HFFc6 (cell line): Measurements from ENCODE around the gene SNTG2. TPM values are rescaled to one million over a fixed set of nuclear protein-coding genes. Genes with fewer than 3 reads are reported as not detected.
A peak's percentile ranks its signal among the peaks of the same experiment; 100 is the strongest.
"Not testable (repeated sequence)": the region's sequence is repeated elsewhere in the genome, so short reads cannot be mapped to it uniquely, and the experiment has no call there.

ENCODE experiments used
- DNase-seq: peaks from one replicate; pipeline ENCODE4 v3.0.0-alpha.2; 2018
- H3K27ac Mint-ChIP-seq: 2 replicates; pipeline ENCODE4 v1.8.0; 2020; ENCODE audit warnings: mild to moderate bottlenecking, mixed read lengths
- H3K27me3 Mint-ChIP-seq: 2 replicates; pipeline ENCODE4 v1.8.0; 2021; ENCODE audit warnings: mild to moderate bottlenecking, moderate library complexity, mixed read lengths; ENCODE audit not compliant: insufficient read depth
- H3K36me3 Mint-ChIP-seq: 2 replicates; pipeline ENCODE4 v1.8.0; 2021; ENCODE audit warnings: low read depth, mixed read lengths
- H3K4me1 Mint-ChIP-seq: 2 replicates; pipeline ENCODE4 v1.8.0; 2020; ENCODE audit warnings: low read depth, mixed read lengths
- H3K4me3 Mint-ChIP-seq: 2 replicates; pipeline ENCODE4 v1.8.0; 2020; ENCODE audit warnings: mild to moderate bottlenecking, moderate library complexity, mixed read lengths
- H3K9me3 Mint-ChIP-seq: 2 replicates; pipeline ENCODE4 v1.8.0; 2020; ENCODE audit warnings: mild to moderate bottlenecking, mixed read lengths
- CTCF ChIP-seq: fragments of 200-600 bp; sonication (generic); IDR thresholded peaks from 2 replicates; pipeline ENCODE4 v1.5.0; 2021; ENCODE audit warnings: antibody characterized with exemption, mild to moderate bottlenecking
- total RNA-seq, 6 experiments: library from RNA; stranded (reverse); fragmentation: NEBNext Ultra II Directional; extraction: Animal tissue kit (Norgen Biotek cat#: 25700); gene quantifications; 2 replicates in 1 of 6; 3 replicates in 5 of 6; pipeline ENCODE4 v1.2.3, GENCODE V29; 2021

The SNTG2 gene
- total RNA-seq, 6 experiments from 2014 or later = not detected

- no peak overlapping the region for H3K4me3 Mint-ChIP-seq
- no peaks in the 10 kb centered on the region for H3K9me3 Mint-ChIP-seq
- no peaks in the 10 kb centered on the region for H3K36me3 Mint-ChIP-seq
- H3K4me1 Mint-ChIP-seq = peaks cover 8% of the 10 kb centered on the region; the same call in 1 of the 2 replicates
- no peak for TF ChIP-seq CTCF
- no peak overlapping the region for H3K27ac Mint-ChIP-seq
- peaks cover 4% of the 10 kb centered on the region for H3K27me3 Mint-ChIP-seq
- no peak for DNase-seq
Observed at GRCh38 chr2:1081451-1082225, 131.0 kb downstream of the SNTG2 start.

GRCh38 chr2:1082456-1083205, 132.0 kb downstream of the SNTG2 start:
- Mint-ChIP-seq H3K27me3 (peaks cover 4% of the 10 kb centered on the region), H3K9me3 (no peaks in the 10 kb centered on the region), H3K27ac (no peak overlapping the region), H3K36me3 (no peaks in the 10 kb centered on the region), H3K4me1 (peaks cover 8% of the 10 kb centered on the region; the same call in 1 of the 2 replicates), H3K4me3 (no peak overlapping the region)
- no peak for TF ChIP-seq CTCF
- DNase-seq = no peak

GRCh38 chr2:1088192-1088860, 137.7 kb downstream of the SNTG2 start:
- Mint-ChIP-seq H3K27me3 (peaks cover 5% of the 10 kb centered on the region), H3K4me1 (peaks cover 9% of the 10 kb centered on the region), H3K27ac (no peak overlapping the region), H3K9me3 (peaks cover 5% of the 10 kb centered on the region; the same call in 1 of the 2 replicates), H3K36me3 (no peaks in the 10 kb centered on the region), H3K4me3 (peak overlapping the region; percentile 58)
- DNase-seq = peak; percentile 34
- TF ChIP-seq CTCF = no peak

- H3K4me1 Mint-ChIP-seq = peaks cover 9% of the 10 kb centered on the region
- H3K27ac Mint-ChIP-seq = no peak overlapping the region
- peaks cover 5% of the 10 kb centered on the region; the same call in 1 of the 2 replicates for H3K9me3 Mint-ChIP-seq
- TF ChIP-seq CTCF = no peak
- no peaks in the 10 kb centered on the region for H3K36me3 Mint-ChIP-seq
- DNase-seq = no peak
- H3K27me3 Mint-ChIP-seq = peaks cover 5% of the 10 kb centered on the region
- H3K4me3 Mint-ChIP-seq = no peak overlapping the region
Observed at GRCh38 chr2:1088940-1089339, 138.3 kb downstream of the SNTG2 start.

GRCh38 chr2:1091895-1092585, 141.4 kb downstream of the SNTG2 start:
- no peak for TF ChIP-seq CTCF
- no peak overlapping the region for H3K4me3 Mint-ChIP-seq
- H3K27me3 Mint-ChIP-seq = peaks cover 6% of the 10 kb centered on the region; the same call in 1 of the 2 replicates
- H3K9me3 Mint-ChIP-seq = peaks cover 5% of the 10 kb centered on the region; the same call in 1 of the 2 replicates
- H3K27ac Mint-ChIP-seq = no peak overlapping the region
- DNase-seq = peak; percentile 44
- H3K36me3 Mint-ChIP-seq = no peaks in the 10 kb centered on the region
- peaks cover 9% of the 10 kb centered on the region for H3K4me1 Mint-ChIP-seq

GRCh38 chr2:1093668-1094067, 143.0 kb downstream of the SNTG2 start:
- H3K9me3 Mint-ChIP-seq, H3K36me3 Mint-ChIP-seq, H3K4me1 Mint-ChIP-seq, DNase-seq, H3K4me3 Mint-ChIP-seq, H3K27me3 Mint-ChIP-seq, H3K27ac Mint-ChIP-seq: not testable (repeated sequence)
